NCI-H524 (cell line): ENCODE results near the gene KISS1.

ENCODE experiments used
- DNase-seq, 2 experiments: peaks; one replicate each; lab custom pipeline; 2025; lab: John Stamatoyannopoulos, UW

KISS1 gene

GRCh38 chr1:204217648-204218000 lies 21.3 kb upstream of the KISS1 start:
- peak in 1 of 2 experiments; percentile 57 for DNase-seq

- DNase-seq, result no peak
Measured at GRCh38 chr1:204216880-204217647, 20.8 kb upstream of the KISS1 start.

- DNase-seq, result no peak
Measured at GRCh38 chr1:204216236-204216635, 19.9 kb upstream of the KISS1 start.

GRCh38 chr1:204213668-204214662 lies 17.7 kb upstream of the KISS1 start, which contains the start of gene GOLT1A:
Gene GOLT1A (minus strand): TSS chr1:204213988. CDS start chr1:204213906, 82 bp downstream.
- peak; percentile 53 to 84 for DNase-seq

- DNase-seq, result no peak
Measured at GRCh38 chr1:204212715-204213114, 16.4 kb upstream of the KISS1 start.

- no peak for DNase-seq
Measured at GRCh38 chr1:204211046-204211445, 14.8 kb upstream of the KISS1 start.

GRCh38 chr1:204207136-204207616 lies 10.9 kb upstream of the KISS1 start:
- peak; percentile 23 to 61 for DNase-seq

- no peak for DNase-seq
Measured at GRCh38 chr1:204206121-204206520, 9.8 kb upstream of the KISS1 start.

GRCh38 chr1:204205486-204205885 lies 9.2 kb upstream of the KISS1 start:
- no peak for DNase-seq

- DNase-seq, result no peak
Measured at GRCh38 chr1:204204944-204205343, 8.7 kb upstream of the KISS1 start.

GRCh38 chr1:204203206-204203767 lies 7.0 kb upstream of the KISS1 start:
- no peak for DNase-seq

- DNase-seq, result no peak
Measured at GRCh38 chr1:204202481-204202880, 6.2 kb upstream of the KISS1 start.

GRCh38 chr1:204201348-204202040 lies 5.2 kb upstream of the KISS1 start:
- DNase-seq, result peak; percentile 83 to 89

- no peak for DNase-seq
Measured at GRCh38 chr1:204199579-204199978, 3.3 kb upstream of the KISS1 start.

- peak; percentile 33 to 80 for DNase-seq
Measured at GRCh38 chr1:204198348-204199340, 2.4 kb upstream of the KISS1 start.

- no peak for DNase-seq
Measured at GRCh38 chr1:204197068-204197467, 777 bp upstream of the KISS1 start.

- DNase-seq, result no peak
Measured at GRCh38 chr1:204194771-204195170, 1.5 kb downstream of the KISS1 start.

GRCh38 chr1:204194080-204194479 lies 2.2 kb downstream of the KISS1 start:
- no peak for DNase-seq

- DNase-seq, result no peak
Measured at GRCh38 chr1:204192589-204193352, 3.5 kb downstream of the KISS1 start.

GRCh38 chr1:204192046-204192445 lies 4.2 kb downstream of the KISS1 start:
- no peak for DNase-seq
